GM21825 (cell line): ENCODE results near the gene FBXW9.
"Not testable (repeated sequence)": the region's sequence is repeated elsewhere in the genome, so short reads cannot be mapped to it uniquely, and the experiment has no call there.

Source experiments
- ATAC-seq: cut with Tn5 transposase; IDR thresholded peaks from one replicate; pipeline ENCODE4 v1.9.1; 2021; ENCODE audit warnings: mild to moderate bottlenecking, moderate library complexity; ENCODE audit not compliant: unreplicated experiment

The FBXW9 gene

DNA sequence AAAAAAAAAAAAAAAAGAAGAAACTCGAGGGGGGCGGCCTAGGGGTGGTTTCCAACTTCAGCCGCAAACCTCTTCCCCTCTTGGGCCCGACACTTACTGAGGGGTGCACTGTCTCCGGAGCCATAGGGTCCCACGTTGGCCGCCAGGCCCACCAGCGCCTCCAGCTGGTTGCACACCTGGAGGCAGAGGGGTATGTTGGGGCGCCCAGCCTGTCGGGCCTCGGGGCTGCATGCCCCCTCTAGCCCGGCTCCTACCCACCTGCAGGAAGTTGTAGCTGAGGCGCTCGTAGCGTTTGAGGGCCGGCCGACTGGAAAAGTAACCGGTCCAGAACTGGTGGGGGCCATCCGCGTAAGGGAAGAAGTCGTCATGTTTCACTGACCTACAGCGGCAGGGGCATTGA is 38.5 kb downstream of the FBXW9 start:
- no peak for ATAC-seq

DNA sequence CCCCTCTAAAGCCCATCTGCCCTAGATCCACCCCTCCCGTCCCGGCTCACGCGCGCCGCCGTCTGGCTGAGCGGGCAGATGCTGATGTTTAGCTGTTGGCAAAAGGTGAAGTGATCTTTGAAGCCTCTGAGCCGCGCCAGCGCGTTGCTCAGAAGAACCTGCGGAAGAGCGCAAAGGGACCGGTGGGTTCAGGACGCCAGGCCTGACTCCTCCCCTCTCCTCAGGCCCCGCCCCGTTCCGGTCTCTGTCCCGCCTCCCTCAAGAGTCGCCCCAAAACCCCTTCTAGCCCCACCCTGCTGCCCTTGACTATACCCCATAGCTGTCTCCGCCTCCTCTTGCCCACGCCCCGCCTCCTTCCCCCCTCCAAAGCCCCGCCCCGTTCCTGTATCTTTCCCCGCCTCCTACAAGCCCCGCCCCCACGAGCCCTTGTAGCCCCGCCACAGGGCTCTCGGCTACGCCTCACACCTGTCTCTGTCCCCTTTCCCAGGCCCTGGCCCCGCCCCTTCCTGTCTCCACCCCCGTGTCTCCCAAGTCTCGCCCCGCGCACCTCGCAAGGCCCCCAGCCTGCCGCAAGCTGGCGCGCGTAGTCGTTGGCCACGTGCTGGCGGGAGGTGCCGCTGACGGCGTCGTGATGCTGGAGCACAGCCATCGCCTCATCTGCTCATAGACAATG is 39.4 kb downstream of the FBXW9 start:
- no peak for ATAC-seq

DNA sequence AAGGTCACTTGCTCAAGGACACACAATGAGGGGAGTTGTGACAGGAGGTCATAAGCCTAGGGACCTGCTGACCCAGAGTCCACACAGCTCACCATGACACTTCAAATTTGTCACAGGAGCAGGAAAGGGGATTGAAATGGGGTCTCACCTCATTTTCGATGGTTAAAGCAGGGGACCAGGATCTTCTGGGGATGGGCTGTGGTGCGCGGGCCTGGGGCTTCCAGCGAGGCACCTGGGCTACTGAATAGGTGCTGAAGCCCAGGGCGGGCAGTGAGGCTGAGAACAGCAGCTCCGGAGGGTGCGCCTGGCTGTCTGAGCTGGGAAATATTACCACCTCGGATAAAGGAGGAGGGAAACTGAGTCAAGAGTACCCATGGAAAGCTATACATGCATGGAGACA is 40.9 kb downstream of the FBXW9 start:
- no peak for ATAC-seq

DNA sequence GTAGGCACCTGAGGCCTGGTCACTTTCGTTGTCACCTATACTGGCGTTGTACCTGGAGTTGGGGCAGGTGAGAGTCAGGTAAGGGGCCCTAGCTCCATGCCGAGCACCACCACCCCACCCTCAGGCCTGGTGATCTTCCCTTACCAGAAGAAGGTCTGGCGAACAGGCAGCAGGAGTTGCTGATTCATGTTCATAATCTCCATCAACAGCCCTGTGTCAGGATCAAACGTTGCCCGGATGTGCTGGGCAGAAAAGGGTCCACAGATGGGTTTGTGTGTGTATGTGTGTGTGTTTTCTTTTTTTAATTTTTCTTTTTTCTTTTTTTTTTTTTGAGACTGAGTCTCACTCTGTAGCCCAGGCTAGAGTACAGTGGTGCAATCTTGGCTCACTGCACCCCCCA is 44.2 kb downstream of the FBXW9 start:
- no peak for ATAC-seq

DNA sequence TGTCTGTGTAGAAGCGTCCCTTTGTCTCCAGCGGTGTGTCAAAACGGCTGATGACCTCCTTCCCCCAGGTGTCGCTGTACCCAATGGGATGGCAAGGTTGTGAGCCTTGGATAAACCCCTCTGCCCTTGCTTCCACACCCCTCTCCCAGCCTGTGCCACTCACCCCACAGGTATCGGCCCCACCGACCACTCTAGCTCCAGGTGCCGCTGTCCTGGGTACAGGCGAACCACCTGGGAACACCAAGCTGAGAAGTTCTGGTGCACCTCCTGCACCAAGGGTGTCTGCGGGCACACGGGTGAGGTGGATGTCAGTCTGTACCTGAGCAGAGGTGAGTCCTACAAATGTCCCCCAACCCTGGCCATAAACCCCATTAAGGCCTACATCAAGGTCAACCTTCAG is 46.5 kb downstream of the FBXW9 start:
- ATAC-seq = no peak

DNA sequence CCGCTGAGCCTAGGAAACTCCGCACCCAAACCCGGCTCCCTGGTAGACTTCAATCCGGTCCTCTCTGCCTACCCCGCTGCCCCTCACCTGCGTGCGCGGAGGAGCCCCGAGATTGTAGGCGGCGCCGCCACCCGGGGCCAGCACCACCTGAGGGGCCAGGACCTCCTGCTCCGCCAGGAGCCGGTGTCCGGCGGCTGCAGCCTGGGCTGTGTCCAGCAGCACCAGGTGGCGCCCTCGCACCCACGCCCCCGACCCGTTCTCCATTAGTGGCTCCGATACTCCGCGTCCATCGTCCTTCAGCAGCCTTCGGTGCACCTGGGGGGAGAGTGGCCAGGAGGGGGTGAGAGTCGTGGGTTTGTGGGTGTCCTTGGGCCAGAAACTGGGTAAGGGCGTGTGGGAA is 48.3 kb downstream of the FBXW9 start:
- ATAC-seq = no peak

DNA sequence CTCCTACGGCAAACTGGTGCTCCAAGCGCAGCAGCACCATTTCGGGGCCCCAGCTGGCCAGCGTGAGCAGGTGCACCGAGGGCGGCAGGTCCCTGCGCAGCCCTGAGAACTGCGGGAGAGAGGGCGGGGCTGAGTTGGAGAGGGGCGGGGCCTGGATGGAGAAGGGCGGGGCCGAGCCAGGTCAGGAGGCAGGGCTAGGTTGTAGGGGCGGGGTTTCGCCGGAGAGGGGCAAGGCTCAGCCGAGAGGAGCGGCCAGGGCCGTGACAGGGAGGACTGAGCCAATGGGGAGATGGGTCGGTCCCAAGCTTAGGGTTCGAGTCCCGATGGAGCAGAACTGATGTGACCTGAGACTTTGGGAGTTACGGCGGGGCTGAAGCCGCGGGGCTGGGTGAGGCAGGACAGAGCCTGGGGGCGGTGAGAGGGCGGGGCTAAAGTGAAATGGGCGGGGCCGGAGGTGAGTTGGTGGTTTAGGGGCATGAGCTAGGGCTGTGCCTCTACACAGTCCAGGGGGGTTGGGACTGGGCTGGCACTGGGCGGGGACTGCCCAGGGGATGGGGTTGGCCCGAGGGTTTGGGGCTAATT is 48.9 kb downstream of the FBXW9 start:
- no peak for ATAC-seq

DNA sequence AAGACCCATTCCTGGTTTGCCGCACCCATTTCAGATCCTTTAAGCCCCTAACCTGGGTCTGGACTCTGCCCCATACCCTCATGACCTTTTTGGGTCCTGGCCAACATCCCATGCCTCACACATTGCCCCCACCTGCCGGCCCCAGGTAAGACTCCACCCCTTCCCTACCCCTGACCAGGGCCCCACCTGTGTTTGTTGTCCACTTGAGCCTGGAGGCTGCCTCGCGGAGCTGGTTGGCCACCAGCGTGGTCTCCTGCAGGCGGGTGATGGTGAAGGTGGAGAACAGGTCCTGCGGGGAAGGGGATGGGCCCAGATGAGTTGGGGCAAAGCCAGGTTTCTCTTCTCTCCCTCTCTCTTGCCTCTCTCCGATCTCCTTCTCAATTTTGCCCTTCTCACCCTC is 49.4 kb downstream of the FBXW9 start:
- ATAC-seq = no peak

DNA sequence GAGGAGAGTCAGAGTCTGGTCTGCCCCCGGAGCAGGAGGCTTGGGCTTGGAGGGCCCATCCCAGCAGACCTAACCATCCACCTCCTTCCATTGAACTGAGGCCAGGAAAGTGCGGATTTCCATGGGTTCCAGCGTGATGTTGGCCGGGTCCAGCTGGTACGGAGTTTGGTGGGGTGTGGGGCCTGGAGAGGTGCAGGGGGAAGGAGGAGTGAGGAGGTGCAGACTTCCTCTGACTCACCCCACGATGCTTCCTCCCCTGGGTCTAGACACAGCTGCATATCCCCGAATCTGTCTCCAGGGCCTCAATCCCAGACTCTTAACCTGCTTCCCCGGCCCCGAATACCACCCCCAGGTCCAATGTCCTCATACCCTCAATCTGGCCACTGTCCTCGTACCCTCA is 49.9 kb downstream of the FBXW9 start:
- no peak for ATAC-seq

DNA sequence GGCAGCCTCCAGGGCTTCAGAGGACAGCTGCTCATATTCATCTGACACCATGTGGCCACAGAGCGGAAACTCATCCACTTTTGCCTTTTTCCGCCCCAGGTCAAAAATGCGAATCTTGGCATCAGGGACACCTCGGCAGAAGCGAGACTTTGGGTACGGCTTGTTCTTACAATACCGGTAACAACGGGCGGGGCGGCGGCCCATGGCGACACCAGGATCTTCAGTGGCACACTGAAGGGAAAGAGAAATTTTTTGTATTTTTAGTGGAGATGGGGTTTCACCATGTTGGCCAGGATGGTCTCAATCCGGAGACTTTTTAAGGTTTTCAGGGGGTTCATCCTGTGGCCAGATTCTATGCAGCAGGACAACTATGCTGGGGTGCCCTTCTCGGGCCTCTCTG is 52.7 kb downstream of the FBXW9 start:
- not testable (repeated sequence) for ATAC-seq

DNA sequence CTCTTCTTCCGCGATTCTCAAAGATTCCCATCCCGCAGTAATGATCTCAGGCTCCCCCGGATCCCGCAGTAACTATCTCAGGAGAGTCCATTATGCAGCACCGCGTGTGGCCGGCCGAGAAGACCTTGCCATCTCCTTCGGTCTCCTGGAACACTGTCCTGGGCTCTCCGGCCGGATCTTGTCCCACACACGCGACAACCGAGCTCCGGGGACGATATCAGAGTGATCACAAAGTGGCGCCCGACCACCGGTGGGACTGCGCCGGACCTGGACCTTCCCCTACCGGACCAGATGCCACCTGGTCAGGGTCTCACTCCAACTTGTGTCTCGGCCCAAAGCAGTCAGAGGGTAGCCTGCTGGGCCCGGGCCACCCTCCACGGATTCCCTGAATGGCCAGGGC is 53.9 kb downstream of the FBXW9 start:
- no peak for ATAC-seq

DNA sequence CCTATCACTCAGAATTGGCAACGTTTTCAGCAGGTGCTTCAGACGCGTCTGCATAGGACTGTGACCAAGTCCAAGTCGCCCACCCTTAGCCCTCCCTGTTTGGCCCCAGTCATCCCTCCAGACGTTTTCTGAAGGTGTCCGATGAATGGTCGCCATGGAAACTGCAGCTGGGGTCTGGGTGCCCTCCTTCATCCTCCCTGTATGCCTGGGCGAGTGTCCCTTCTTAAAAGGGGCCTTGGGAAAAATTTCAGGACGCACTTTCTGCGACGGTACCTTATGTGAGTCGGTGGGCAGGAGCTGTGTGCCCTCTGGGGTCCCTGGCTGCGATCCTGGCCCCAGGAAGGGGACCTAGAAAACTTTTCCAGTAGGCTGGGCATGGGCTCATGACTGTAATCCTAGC is 55.0 kb downstream of the FBXW9 start:
- ATAC-seq = no peak

DNA sequence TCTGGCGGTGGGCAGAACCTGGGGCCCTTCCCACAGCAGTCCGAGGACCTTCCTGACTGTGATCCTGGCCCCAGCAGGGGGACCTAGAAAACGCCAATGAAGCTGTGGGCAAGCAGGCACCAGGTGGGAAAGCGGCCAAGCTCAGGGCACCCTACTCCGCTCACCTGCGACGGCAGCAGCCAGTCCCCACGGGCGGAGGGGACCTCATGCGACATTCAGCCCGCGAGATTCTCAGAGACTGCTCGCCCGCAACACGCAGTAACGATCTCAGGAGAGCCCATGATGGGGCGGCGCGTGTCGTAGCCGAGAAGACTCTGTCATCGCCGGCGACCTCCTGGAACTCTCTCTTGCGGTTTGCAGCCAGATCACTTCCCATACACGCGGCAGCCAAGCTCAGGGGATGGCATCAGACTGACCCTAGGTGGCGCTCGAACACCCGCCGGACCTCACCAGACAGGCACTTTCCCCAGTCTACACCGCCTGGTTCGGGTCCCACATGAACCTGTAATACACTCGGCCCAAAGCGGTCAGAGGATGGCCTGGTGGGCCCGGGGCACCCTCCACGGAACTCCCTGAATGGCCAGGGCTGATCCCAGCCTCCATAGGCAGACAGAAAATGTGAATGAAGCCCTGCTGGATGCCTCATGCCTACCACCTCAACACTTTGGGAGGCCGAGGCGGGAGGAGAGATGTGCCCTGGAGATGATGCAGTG is 56.4 kb downstream of the FBXW9 start:
- peak; percentile 60 for ATAC-seq
